Inferior parietal cortex (tissue), 1 donor: ENCODE data around the gene RAB36.

Source experiments
- DNase-seq: peaks from one replicate; pipeline ENCODE4 v3.0.0-alpha.2; 2016; ENCODE audit errors: extremely low spot score

Gene RAB36

GRCh38 chr22:23144932-23145877 lies at the start of gene RAB36:
RAB36 (plus strand) TSS chr22:23145477; CDS start chr22:23146617, 1,140 bp downstream.
- peak; percentile 96 for DNase-seq

- no peak for DNase-seq
Measured at GRCh38 chr22:23095733-23096342, 49.4 kb upstream of the RAB36 start.

- DNase-seq, result no peak
Measured at GRCh38 chr22:23097412-23098229, 47.7 kb upstream of the RAB36 start.

- no peak for DNase-seq
Measured at GRCh38 chr22:23098230-23098705, 47.0 kb upstream of the RAB36 start.

GRCh38 chr22:23098718-23099530 lies 46.4 kb upstream of the RAB36 start:
- DNase-seq, result no peak

- no peak for DNase-seq
Measured at GRCh38 chr22:23099531-23099804, 45.8 kb upstream of the RAB36 start.

GRCh38 chr22:23100124-23100801 lies 45.0 kb upstream of the RAB36 start:
- DNase-seq, result no peak

- no peak for DNase-seq
Measured at GRCh38 chr22:23101524-23101923, 43.8 kb upstream of the RAB36 start.

GRCh38 chr22:23102002-23102655 lies 43.1 kb upstream of the RAB36 start:
- DNase-seq, result no peak

- DNase-seq, result no peak
Measured at GRCh38 chr22:23102776-23103175, 42.5 kb upstream of the RAB36 start.

GRCh38 chr22:23103199-23103954 lies 41.9 kb upstream of the RAB36 start:
- DNase-seq, result no peak

- DNase-seq, result no peak
Measured at GRCh38 chr22:23104187-23104971, 40.9 kb upstream of the RAB36 start.

GRCh38 chr22:23105304-23105703 lies 40.0 kb upstream of the RAB36 start:
- no peak for DNase-seq

- DNase-seq, result no peak
Measured at GRCh38 chr22:23105919-23106318, 39.4 kb upstream of the RAB36 start.

GRCh38 chr22:23106344-23106743 lies 38.9 kb upstream of the RAB36 start:
- DNase-seq, result no peak

GRCh38 chr22:23106906-23107367 lies 38.3 kb upstream of the RAB36 start:
- no peak for DNase-seq

GRCh38 chr22:23107487-23108248 lies 37.6 kb upstream of the RAB36 start:
- DNase-seq, result no peak
